Uterus (tissue), 4 donors: Measurements from ENCODE around the gene CCDC174. TPM values are rescaled to one million over a fixed set of nuclear protein-coding genes. Genes with fewer than 3 reads are reported as not detected.

Experiments used
- DNase-seq, 2 donors: peaks; one replicate each; pipeline ENCODE4 v3.0.0-alpha.2; 2019 to 2020
- H3K27ac ChIP-seq, 2 donors: fragments of 200-600 bp; sonication (generic); 1 replicate in 1 of 2; 2 replicates in 1 of 2; pipeline ENCODE4 v1.5.1; 2016 to 2018
- H3K27me3 ChIP-seq, 2 donors: fragments of 200-600 bp; sonication (generic); one replicate each; pipeline ENCODE4 v1.5.1; 2018 to 2019; ENCODE audit warnings: control low read depth in 1 of 2
- H3K36me3 ChIP-seq, 2 donors: fragments of 200-600 bp; sonication (generic); one replicate each; pipeline ENCODE4 v1.5.1; 2019; ENCODE audit warnings: control low read depth in 1 of 2
- H3K4me1 ChIP-seq, 2 donors: fragments of 200-600 bp; sonication (generic); one replicate each; pipeline ENCODE4 v1.5.1; 2018 to 2019; ENCODE audit warnings: control low read depth in 1 of 2
- H3K4me3 ChIP-seq, 2 donors: fragments of 200-600 bp; sonication (generic); 1 replicate in 1 of 2; 2 replicates in 1 of 2; pipeline ENCODE4 v1.5.1; 2018 to 2019; ENCODE audit warnings: mild to moderate bottlenecking in 1 of 2
- H3K9me3 ChIP-seq, 2 donors: fragments of 200-600 bp; sonication (generic); one replicate each; pipeline ENCODE4 v1.5.1; 2019; ENCODE audit warnings: control low read depth in 1 of 2
- CTCF ChIP-seq, 4 experiments: fragments of 200-600 bp in 2 of 4; fragments of 450-650 bp in 2 of 4; sonication (generic) in 2 of 4; IDR thresholded peaks; one replicate each; pipeline ENCODE4 v1.5.1; 2016 to 2019; ENCODE audit warnings: antibody characterized with exemption in 4 of 4, mild to moderate bottlenecking in 2 of 4, moderate library complexity in 1 of 4
- POLR2A ChIP-seq, 2 donors: fragments of 450-650 bp; IDR thresholded peaks; one replicate each; pipeline ENCODE4 v1.6.1; 2016; ENCODE audit warnings: antibody characterized with exemption in 2 of 2, mild to moderate bottlenecking in 1 of 2, moderate library complexity in 1 of 2
- intact Hi-C: fragments of 100-400 bp; cut with DNase I; formaldehyde crosslinking; loops from one replicate; pipeline ENCODE4 v1.15.1; 2023; ENCODE audit warnings: low total_unique reads
- total RNA-seq, 4 donors: library from RNA; depleted of rRNA in 3 of 4; stranded (reverse); fragments of >200 nt in 3 of 4; gene quantifications; one replicate each; pipeline versions ENCODE4 v1.1.0 to v1.2.4, GENCODE V29; 2014 to 2023
- donor health status: DM: yes; HTN: yes; CAD: no.

The CCDC174 gene
- total RNA-seq, 4 donors from 2014 or later: 5.3 to 33.1 (median 14.4) TPM

GRCh38 chr3:14609941-14610340 is 41.6 kb upstream of the CCDC174 start:
- no peak overlapping the region for H3K4me3 ChIP-seq
- no peaks in the 10 kb centered on the region for H3K36me3 ChIP-seq
- no peak for DNase-seq
- no peaks in the 10 kb centered on the region for H3K4me1 ChIP-seq
- intact Hi-C loops: no loop called here
- no peak overlapping the region for H3K27ac ChIP-seq
- H3K9me3 ChIP-seq: no peaks in the 10 kb centered on the region
- no peak for TF ChIP-seq CTCF (IDR thresholded peaks at IDR 0.05)
- TF ChIP-seq POLR2A (IDR thresholded peaks at IDR 0.05): no peak
- H3K27me3 ChIP-seq: no peaks in the 10 kb centered on the region

- no peak for TF ChIP-seq POLR2A (IDR thresholded peaks at IDR 0.05)
- TF ChIP-seq CTCF (IDR thresholded peaks at IDR 0.05): no peak
- Histone ChIP-seq H3K27me3 (no peaks in the 10 kb centered on the region), H3K4me1 (no peaks in the 10 kb centered on the region), H3K9me3 (no peaks in the 10 kb centered on the region), H3K27ac (no peak overlapping the region), H3K36me3 (no peaks in the 10 kb centered on the region), H3K4me3 (no peak overlapping the region)
- intact Hi-C loops: no loop called here
- no peak for DNase-seq
Measured at GRCh38 chr3:14614189-14614588, 37.4 kb upstream of the CCDC174 start.

- H3K36me3 ChIP-seq: no peaks in the 10 kb centered on the region
- H3K4me1 ChIP-seq: no peaks in the 10 kb centered on the region
- TF ChIP-seq CTCF (IDR thresholded peaks at IDR 0.05) (no peak), POLR2A (IDR thresholded peaks at IDR 0.05) (no peak)
- H3K4me3 ChIP-seq: no peak overlapping the region
- no peak overlapping the region for H3K27ac ChIP-seq
- intact Hi-C loops: no loop called here
- H3K9me3 ChIP-seq: no peaks in the 10 kb centered on the region
- no peak for DNase-seq
- no peaks in the 10 kb centered on the region for H3K27me3 ChIP-seq
Measured at GRCh38 chr3:14614862-14615261, 36.7 kb upstream of the CCDC174 start.

- H3K4me1 ChIP-seq: no peaks in the 10 kb centered on the region
- H3K4me3 ChIP-seq: no peak overlapping the region
- TF ChIP-seq CTCF (IDR thresholded peaks at IDR 0.05): no peak
- no peak for TF ChIP-seq POLR2A (IDR thresholded peaks at IDR 0.05)
- H3K27ac ChIP-seq: no peak overlapping the region
- H3K36me3 ChIP-seq: no peaks in the 10 kb centered on the region
- no peak for DNase-seq
- intact Hi-C loops: no loop called here
- no peaks in the 10 kb centered on the region for H3K27me3 ChIP-seq
- H3K9me3 ChIP-seq: no peaks in the 10 kb centered on the region
Measured at GRCh38 chr3:14616606-14617507, 34.7 kb upstream of the CCDC174 start.

GRCh38 chr3:14617508-14618023 is 34.0 kb upstream of the CCDC174 start:
- Histone ChIP-seq H3K4me1 (no peaks in the 10 kb centered on the region), H3K36me3 (no peaks in the 10 kb centered on the region), H3K27me3 (no peaks in the 10 kb centered on the region), H3K4me3 (no peak overlapping the region), H3K9me3 (no peaks in the 10 kb centered on the region), H3K27ac (no peak overlapping the region)
- TF ChIP-seq POLR2A (IDR thresholded peaks at IDR 0.05) (no peak), CTCF (IDR thresholded peaks at IDR 0.05) (no peak)
- no peak for DNase-seq
- intact Hi-C loops: no loop called here
